ENCODE results near the gene ATP5MC3.
A peak's percentile ranks its signal among the peaks of the same experiment; 100 is the strongest.

Gene ATP5MC3

DNA sequence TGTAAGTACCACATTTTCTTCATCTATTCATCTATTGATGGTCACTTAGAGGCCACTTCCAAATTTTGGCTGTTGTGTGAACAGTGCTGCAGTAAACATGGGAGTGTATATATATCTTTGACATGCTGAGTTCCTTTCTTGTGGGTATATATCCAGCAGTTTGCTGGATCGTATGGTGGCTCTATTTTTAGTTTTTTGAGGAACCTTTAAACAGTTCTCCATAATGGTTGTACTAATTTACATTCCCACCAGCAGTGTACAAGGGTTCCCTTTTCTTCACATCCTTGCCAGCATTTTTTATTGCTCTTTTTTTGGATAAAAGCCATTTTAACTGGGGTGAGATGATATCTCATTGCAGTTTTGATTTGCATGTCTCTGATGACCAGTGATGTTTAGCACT is 7.3 kb upstream of the ATP5MC3 start:
- H3K27me3 ChIP-seq (ENCODE audit: insufficient read depth, low read length) = no peaks in the 10 kb centered on the region
- no peaks in the 10 kb centered on the region; the same call in 1 of the 2 replicates for H3K4me1 ChIP-seq (ENCODE audit: insufficient read depth, low read length)
- no peak overlapping the region for H3K4me3 ChIP-seq (ENCODE audit: low read length)
- no peaks in the 10 kb centered on the region for H3K36me3 ChIP-seq (ENCODE audit: insufficient read depth, low read length)
- H3K9me3 ChIP-seq (ENCODE audit: insufficient read depth, low read depth, low read length) = no peaks in the 10 kb centered on the region
- H3K27ac ChIP-seq (ENCODE audit: low read depth, low read length) = no peak overlapping the region
- H3K9ac ChIP-seq (ENCODE audit: low read depth, low read length) = no peak overlapping the region
- WGBS = no CpG with 5 or more reads among the region's 1 CpG

DNA sequence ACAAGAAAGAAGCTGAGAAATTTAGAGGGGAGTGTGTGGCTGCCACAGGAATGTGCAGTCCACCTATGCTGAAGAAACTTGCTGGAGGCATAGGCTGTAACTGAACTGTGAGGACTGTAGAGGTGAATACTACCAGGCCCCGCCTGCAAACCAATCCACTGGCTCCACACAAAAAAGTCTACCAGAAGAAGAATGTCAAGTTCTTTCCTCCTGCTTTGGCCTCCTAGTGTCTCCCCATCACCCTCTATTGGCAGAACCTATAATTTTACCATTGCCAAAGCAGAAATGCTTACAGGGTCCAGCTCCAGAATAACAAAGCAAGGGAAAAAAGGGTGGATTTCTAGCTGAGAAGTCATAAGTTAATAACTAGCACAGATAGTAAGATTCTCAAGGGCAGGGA is 5.9 kb upstream of the ATP5MC3 start:
- Histone ChIP-seq H3K4me3 (ENCODE audit: low read length) (no peak overlapping the region), H3K36me3 (ENCODE audit: insufficient read depth, low read length) (no peaks in the 10 kb centered on the region), H3K27me3 (ENCODE audit: insufficient read depth, low read length) (no peaks in the 10 kb centered on the region), H3K27ac (ENCODE audit: low read depth, low read length) (no peak overlapping the region), H3K9me3 (ENCODE audit: insufficient read depth, low read depth, low read length) (no peaks in the 10 kb centered on the region), H3K4me1 (ENCODE audit: insufficient read depth, low read length) (no peaks in the 10 kb centered on the region; the same call in 1 of the 2 replicates), H3K9ac (ENCODE audit: low read depth, low read length) (no peak overlapping the region)
- WGBS = 95% methylated on average over 1 of the region's 1 CpG

DNA sequence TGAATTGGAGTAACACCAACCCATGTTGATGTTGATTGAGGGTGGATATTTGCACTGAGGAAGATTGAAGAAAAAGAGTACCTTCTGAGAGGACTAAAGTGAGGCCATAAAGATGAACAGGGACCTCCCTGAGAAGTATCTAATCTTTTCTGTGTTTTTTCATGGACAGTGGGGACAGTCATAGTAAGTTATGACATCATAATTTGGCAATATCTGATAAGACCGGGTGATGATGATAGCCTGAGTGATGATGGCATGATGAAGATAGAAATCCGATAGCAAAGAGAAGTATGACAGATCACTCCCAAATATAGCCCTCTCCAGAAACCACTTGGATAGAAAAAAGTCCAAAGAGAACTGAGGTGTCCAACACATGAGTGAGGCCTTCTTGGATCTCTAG is 2.2 kb upstream of the ATP5MC3 start:
- Histone ChIP-seq H3K27me3 (ENCODE audit: insufficient read depth, low read length) (no peaks in the 10 kb centered on the region), H3K36me3 (ENCODE audit: insufficient read depth, low read length) (peaks cover 16% of the 10 kb centered on the region), H3K9ac (ENCODE audit: low read depth, low read length) (no peak overlapping the region), H3K9me3 (ENCODE audit: insufficient read depth, low read depth, low read length) (no peaks in the 10 kb centered on the region), H3K27ac (ENCODE audit: low read depth, low read length) (no peak overlapping the region), H3K4me1 (ENCODE audit: insufficient read depth, low read length) (peaks cover 6% of the 10 kb centered on the region), H3K4me3 (ENCODE audit: low read length) (no peak overlapping the region)
- WGBS = 96% methylated on average over 2 of the region's 2 CpGs

DNA sequence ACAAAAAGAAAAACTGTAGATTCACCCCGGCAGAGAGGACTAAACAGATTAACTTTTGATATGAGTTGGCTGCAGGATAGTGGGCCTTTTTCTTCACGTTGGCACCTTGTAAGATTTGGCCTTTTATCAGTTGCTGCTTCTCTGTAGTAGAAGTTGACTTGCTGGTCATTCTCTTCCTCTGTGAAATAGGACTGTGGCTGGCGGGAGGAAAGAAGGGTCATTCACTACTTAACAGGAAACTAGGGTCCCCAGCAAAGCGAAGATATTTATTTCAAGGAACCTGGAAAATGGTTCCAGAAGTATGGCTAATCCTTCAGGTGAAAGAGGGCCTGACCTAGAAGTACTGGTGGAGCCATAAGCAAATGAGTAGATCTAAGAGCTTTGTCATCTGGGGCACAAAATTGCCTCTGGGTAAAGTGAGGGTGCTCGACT is 383 bp upstream of the ATP5MC3 start:
- peaks cover 34% of the 10 kb centered on the region for H3K36me3 ChIP-seq (ENCODE audit: insufficient read depth, low read length)
- H3K9me3 ChIP-seq (ENCODE audit: insufficient read depth, low read depth, low read length) = no peaks in the 10 kb centered on the region
- H3K4me1 ChIP-seq (ENCODE audit: insufficient read depth, low read length) = peaks cover 6% of the 10 kb centered on the region
- peak overlapping the region; percentile 62 for H3K9ac ChIP-seq (ENCODE audit: low read depth, low read length)
- no peaks in the 10 kb centered on the region for H3K27me3 ChIP-seq (ENCODE audit: insufficient read depth, low read length)
- peak overlapping the region; percentile 86 for H3K4me3 ChIP-seq (ENCODE audit: low read length)
- 70% methylated on average over 5 of the region's 5 CpGs for WGBS
- H3K27ac ChIP-seq (ENCODE audit: low read depth, low read length) = peak overlapping the region; percentile 33; the same call in 1 of the 2 replicates

DNA sequence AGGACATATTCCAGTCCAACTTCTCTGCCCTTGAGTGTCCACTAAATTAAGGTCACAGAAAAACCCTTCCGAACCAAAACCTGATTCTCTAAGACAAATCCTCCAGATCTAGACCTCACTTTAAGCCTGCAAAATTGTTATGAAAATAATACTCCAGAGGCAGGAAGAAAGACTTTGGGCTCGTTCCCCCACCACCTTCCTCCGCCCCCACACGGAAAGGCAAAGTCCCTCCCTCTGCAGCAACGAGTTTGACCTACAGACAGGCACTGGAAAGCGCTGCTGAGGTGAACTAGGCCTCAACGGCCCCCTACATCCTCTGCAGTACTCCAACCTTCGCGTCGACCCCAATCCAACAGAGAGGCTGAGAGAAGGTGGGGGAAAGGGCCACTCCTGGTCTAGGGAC is 808 bp downstream of the ATP5MC3 start:
- 6% methylated on average over 10 of the region's 10 CpGs for WGBS
- H3K4me3 ChIP-seq (ENCODE audit: low read length) = peak overlapping the region; percentile 86
- H3K9me3 ChIP-seq (ENCODE audit: insufficient read depth, low read depth, low read length) = no peaks in the 10 kb centered on the region
- peak overlapping the region; percentile 63 for H3K27ac ChIP-seq (ENCODE audit: low read depth, low read length)
- H3K4me1 ChIP-seq (ENCODE audit: insufficient read depth, low read length) = peaks cover 6% of the 10 kb centered on the region; the same call in 1 of the 2 replicates
- peaks cover 46% of the 10 kb centered on the region for H3K36me3 ChIP-seq (ENCODE audit: insufficient read depth, low read length)
- H3K27me3 ChIP-seq (ENCODE audit: insufficient read depth, low read length) = no peaks in the 10 kb centered on the region
- H3K9ac ChIP-seq (ENCODE audit: low read depth, low read length) = peak overlapping the region; percentile 83

DNA sequence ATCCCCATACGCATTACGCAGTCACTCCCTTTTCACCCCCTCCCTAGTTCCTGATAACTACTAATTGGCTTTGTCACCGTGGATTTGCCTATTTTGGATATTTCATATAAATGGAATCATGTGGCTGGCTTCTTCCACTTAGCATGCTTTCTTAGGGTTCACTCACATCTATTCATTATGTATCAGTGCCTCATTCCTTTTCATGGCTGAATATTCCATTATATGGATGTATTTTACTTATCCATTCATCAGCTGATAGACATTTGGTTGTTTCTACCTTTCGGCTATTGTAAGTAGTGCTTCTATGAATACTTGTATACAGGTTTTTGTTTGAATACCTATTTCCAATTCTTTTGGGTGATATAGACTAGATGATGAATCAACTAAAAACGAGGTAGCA is 4.9 kb downstream of the ATP5MC3 start:
- no peak overlapping the region for H3K9ac ChIP-seq (ENCODE audit: low read depth, low read length)
- no peak overlapping the region for H3K27ac ChIP-seq (ENCODE audit: low read depth, low read length)
- peaks cover 57% of the 10 kb centered on the region for H3K36me3 ChIP-seq (ENCODE audit: insufficient read depth, low read length)
- no peaks in the 10 kb centered on the region for H3K27me3 ChIP-seq (ENCODE audit: insufficient read depth, low read length)
- H3K9me3 ChIP-seq (ENCODE audit: insufficient read depth, low read depth, low read length) = no peaks in the 10 kb centered on the region
- WGBS = 47% methylated on average over 4 of the region's 5 CpGs
- peaks cover 6% of the 10 kb centered on the region; the same call in 1 of the 2 replicates for H3K4me1 ChIP-seq (ENCODE audit: insufficient read depth, low read length)
- no peak overlapping the region for H3K4me3 ChIP-seq (ENCODE audit: low read length)

DNA sequence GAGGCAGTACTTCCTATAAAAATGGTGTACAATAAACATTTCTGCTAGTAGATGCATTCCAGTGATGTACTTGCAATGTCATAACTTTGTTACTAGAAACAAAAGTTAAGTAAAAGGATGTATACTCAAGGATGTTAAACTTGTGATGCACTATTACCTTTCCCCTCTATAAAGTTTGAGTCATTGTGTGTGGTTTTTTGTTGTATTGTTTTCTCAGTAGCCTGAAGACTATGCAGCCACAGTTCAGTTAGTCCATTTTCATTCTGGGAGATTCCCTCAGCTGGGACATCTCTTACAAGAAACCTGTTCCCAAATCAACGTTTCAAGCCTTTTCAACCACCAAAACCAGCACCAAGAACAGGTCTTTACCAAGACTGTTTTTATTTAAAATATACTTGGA is 5.6 kb downstream of the ATP5MC3 start:
- 100% methylated on average over 1 of the region's 1 CpG for WGBS
- peaks cover 57% of the 10 kb centered on the region for H3K36me3 ChIP-seq (ENCODE audit: insufficient read depth, low read length)

DNA sequence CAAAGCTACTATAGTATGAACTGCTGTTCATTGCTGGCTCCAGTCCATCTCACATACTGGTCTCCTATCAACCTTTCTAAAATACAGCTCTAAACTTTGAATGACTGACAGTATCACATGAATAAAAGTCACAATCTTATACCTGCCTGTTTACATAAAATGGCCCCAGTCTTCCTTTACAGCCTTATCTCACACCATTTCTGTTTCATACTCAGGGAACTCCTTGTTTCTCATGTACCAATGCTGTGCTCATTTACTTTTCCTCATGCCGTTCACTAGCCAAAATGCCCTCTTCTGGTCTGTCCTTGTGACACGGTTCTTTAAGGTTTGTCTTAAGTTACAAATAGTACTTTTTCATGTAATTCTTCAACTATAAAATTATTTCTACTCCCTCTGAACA is 6.2 kb downstream of the ATP5MC3 start:
- H3K9ac ChIP-seq (ENCODE audit: low read depth, low read length) = no peak overlapping the region

More for the DNA sequence above, 5.6 kb downstream of the ATP5MC3 start:
- H3K9me3 ChIP-seq (ENCODE audit: insufficient read depth, low read depth, low read length) = no peaks in the 10 kb centered on the region
- peaks cover 6% of the 10 kb centered on the region; the same call in 1 of the 2 replicates for H3K4me1 ChIP-seq (ENCODE audit: insufficient read depth, low read length)
- no peak overlapping the region for H3K4me3 ChIP-seq (ENCODE audit: low read length)
- no peak overlapping the region for H3K27ac ChIP-seq (ENCODE audit: low read depth, low read length)
- no peak overlapping the region for H3K9ac ChIP-seq (ENCODE audit: low read depth, low read length)
- no peaks in the 10 kb centered on the region for H3K27me3 ChIP-seq (ENCODE audit: insufficient read depth, low read length)

DNA sequence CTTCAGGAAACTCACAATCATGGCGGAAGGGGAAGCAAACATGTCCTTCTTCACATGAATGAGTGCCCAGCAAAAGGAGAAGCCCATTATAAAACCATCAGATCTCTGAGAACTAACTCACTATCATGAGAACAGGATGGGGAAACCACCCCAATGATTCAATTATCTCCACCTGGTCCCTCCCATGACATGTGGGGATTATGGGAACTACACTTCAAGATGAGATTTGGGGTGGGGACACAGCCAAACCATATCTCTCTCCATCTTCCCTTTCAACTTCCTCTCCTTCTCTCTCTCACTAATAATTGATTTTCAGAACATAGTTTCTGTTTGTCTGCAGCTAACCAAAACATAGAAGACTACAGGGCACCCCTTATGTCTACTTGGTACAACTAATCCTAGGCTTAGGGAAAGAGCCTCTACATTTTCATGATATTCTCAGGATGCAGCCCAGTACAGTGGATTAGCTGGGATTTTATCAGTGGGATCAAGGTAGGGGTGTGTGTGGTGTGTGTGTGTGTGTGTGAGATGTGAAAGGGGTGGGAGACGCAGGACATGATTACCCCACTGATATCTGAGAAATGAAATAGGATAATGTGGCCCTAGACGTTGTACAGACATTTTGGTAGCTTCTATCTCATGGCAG is 10.7 kb downstream of the ATP5MC3 start:
- Histone ChIP-seq H3K36me3 (ENCODE audit: insufficient read depth, low read length) (peaks cover 12% of the 10 kb centered on the region), H3K27me3 (ENCODE audit: insufficient read depth, low read length) (no peaks in the 10 kb centered on the region), H3K9ac (ENCODE audit: low read depth, low read length) (no peak overlapping the region), H3K27ac (ENCODE audit: low read depth, low read length) (no peak overlapping the region), H3K4me3 (ENCODE audit: low read length) (no peak overlapping the region), H3K4me1 (ENCODE audit: insufficient read depth, low read length) (peaks cover 16% of the 10 kb centered on the region), H3K9me3 (ENCODE audit: insufficient read depth, low read depth, low read length) (no peaks in the 10 kb centered on the region)
- WGBS = 87% methylated on average over 3 of the region's 3 CpGs

More for the DNA sequence above, 6.2 kb downstream of the ATP5MC3 start:
- Histone ChIP-seq H3K4me1 (ENCODE audit: insufficient read depth, low read length) (peaks cover 4% of the 10 kb centered on the region; the same call in 1 of the 2 replicates), H3K4me3 (ENCODE audit: low read length) (no peak overlapping the region), H3K36me3 (ENCODE audit: insufficient read depth, low read length) (peaks cover 57% of the 10 kb centered on the region), H3K27ac (ENCODE audit: low read depth, low read length) (no peak overlapping the region), H3K27me3 (ENCODE audit: insufficient read depth, low read length) (no peaks in the 10 kb centered on the region), H3K9me3 (ENCODE audit: insufficient read depth, low read depth, low read length) (no peaks in the 10 kb centered on the region)
- WGBS = 82% methylated on average over 2 of the region's 2 CpGs

DNA sequence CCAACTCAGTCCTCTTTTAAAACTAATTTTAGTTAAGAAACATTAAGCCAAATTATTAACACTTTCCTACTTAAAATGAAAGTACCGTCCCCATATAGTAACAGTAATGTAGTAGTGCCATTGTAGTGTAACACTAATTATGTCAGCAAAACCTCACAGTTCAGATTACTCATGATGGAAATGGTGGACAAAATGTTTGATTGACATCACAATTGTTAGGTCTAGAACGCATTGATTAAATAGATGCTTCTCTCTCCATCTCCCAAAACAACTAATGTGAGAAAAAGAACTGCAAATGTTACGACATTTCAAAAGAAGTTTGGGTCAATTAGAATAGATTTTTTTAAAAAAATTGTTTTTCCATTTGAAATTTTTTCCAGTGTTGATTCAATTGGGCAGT is 12.3 kb downstream of the ATP5MC3 start:
- WGBS = 100% methylated on average over 1 of the region's 3 CpGs
- Histone ChIP-seq H3K27me3 (ENCODE audit: insufficient read depth, low read length) (no peaks in the 10 kb centered on the region), H3K27ac (ENCODE audit: low read depth, low read length) (no peak overlapping the region), H3K9ac (ENCODE audit: low read depth, low read length) (peak overlapping the region; percentile 90; the same call in 1 of the 2 replicates), H3K36me3 (ENCODE audit: insufficient read depth, low read length) (no peaks in the 10 kb centered on the region; the same call in 1 of the 2 replicates), H3K9me3 (ENCODE audit: insufficient read depth, low read depth, low read length) (no peaks in the 10 kb centered on the region), H3K4me1 (ENCODE audit: insufficient read depth, low read length) (peaks cover 16% of the 10 kb centered on the region), H3K4me3 (ENCODE audit: low read length) (peak overlapping the region; percentile 99)

DNA sequence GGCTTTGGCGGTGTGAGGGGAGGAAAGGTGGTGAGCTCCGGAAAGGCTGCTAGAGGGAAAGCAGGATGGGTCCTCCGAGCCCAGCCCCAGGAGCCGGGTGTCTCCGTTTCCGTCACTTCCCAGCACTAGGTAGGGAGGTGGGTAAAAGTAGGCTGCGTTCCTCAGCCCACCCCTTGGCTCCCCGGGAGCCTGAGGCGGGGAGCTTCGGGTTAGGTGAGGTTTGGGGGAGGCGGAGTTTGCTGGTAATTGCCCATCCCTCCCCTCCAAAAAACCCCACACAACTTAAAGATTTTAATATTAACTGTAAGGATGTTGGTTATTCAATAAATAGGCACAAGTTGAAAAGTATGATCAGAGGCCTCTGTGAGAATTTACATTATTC is 13.0 kb downstream of the ATP5MC3 start:
- H3K27me3 ChIP-seq (ENCODE audit: insufficient read depth, low read length) = no peaks in the 10 kb centered on the region
- peak overlapping the region; percentile 99 for H3K4me3 ChIP-seq (ENCODE audit: low read length)
- peak overlapping the region; percentile 90 for H3K9ac ChIP-seq (ENCODE audit: low read depth, low read length)
- no peaks in the 10 kb centered on the region; the same call in 1 of the 2 replicates for H3K36me3 ChIP-seq (ENCODE audit: insufficient read depth, low read length)
- peaks cover 16% of the 10 kb centered on the region for H3K4me1 ChIP-seq (ENCODE audit: insufficient read depth, low read length)
- H3K27ac ChIP-seq (ENCODE audit: low read depth, low read length) = peak overlapping the region; percentile 91
- H3K9me3 ChIP-seq (ENCODE audit: insufficient read depth, low read depth, low read length) = no peaks in the 10 kb centered on the region
- 2% methylated on average over 6 of the region's 11 CpGs for WGBS

All from HUES64 (cell line).